GM23248 (cell line): ENCODE results near the gene TRIM6. TPM values are rescaled to one million over a fixed set of nuclear protein-coding genes. Genes with fewer than 3 reads are reported as not detected.

ENCODE experiments used
- DNase-seq: peaks from one replicate; pipeline ENCODE4 v3.0.0-alpha.2; 2015
- H2AFZ ChIP-seq: fragments of 200-600 bp; sonication (generic); 2 replicates; pipeline ENCODE4 v1.6.1; 2016; ENCODE audit warnings: antibody characterized with exemption
- H3F3A ChIP-seq: fragments of 200-600 bp; sonication (generic); 2 replicates; pipeline ENCODE4 v1.6.1; 2016; ENCODE audit warnings: mild to moderate bottlenecking, antibody characterized with exemption, mixed run types; ENCODE audit not compliant: insufficient read depth
- H3K27ac ChIP-seq: fragments of 200-600 bp; sonication (generic); 2 replicates; pipeline ENCODE4 v1.5.1; 2016; ENCODE audit warnings: mild to moderate bottlenecking
- H3K27me3 ChIP-seq: fragments of 200-600 bp; sonication (generic); replicated peaks from 2 replicates; pipeline ENCODE4 v1.6.1; 2016; ENCODE audit warnings: mild to moderate bottlenecking; ENCODE audit not compliant: insufficient read depth
- H3K36me3 ChIP-seq: fragments of 200-600 bp; sonication (generic); 2 replicates; pipeline ENCODE4 v1.6.1; 2016; ENCODE audit warnings: low read depth, mild to moderate bottlenecking
- H3K4me1 ChIP-seq: fragments of 200-600 bp; sonication (generic); 2 replicates; pipeline ENCODE4 v1.6.1; 2016; ENCODE audit warnings: mild to moderate bottlenecking; ENCODE audit not compliant: insufficient read depth
- H3K4me2 ChIP-seq: fragments of 200-600 bp; sonication (generic); one replicate; pipeline ENCODE4 v1.6.1; 2016; ENCODE audit warnings: mild to moderate bottlenecking; ENCODE audit not compliant: unreplicated experiment
- H3K4me3 ChIP-seq: fragments of 200-600 bp; sonication (generic); 2 replicates; pipeline ENCODE4 v1.5.1; 2016; ENCODE audit warnings: mild to moderate bottlenecking
- H3K79me2 ChIP-seq: fragments of 200-600 bp; sonication (generic); 2 replicates; pipeline ENCODE4 v1.6.1; 2016; ENCODE audit warnings: mild to moderate bottlenecking; ENCODE audit not compliant: insufficient read depth
- H3K9ac ChIP-seq: fragments of 200-600 bp; sonication (generic); 2 replicates; pipeline ENCODE4 v1.6.1; 2016; ENCODE audit warnings: mild to moderate bottlenecking
- H3K9me2 ChIP-seq: fragments of 200-600 bp; sonication (generic); 2 replicates; pipeline ENCODE4 v1.6.1; 2016; ENCODE audit warnings: mixed run types, mild to moderate bottlenecking, moderate library complexity; ENCODE audit not compliant: insufficient read depth
- H3K9me3 ChIP-seq: fragments of 200-600 bp; sonication (generic); one replicate; pipeline ENCODE4 v1.6.1; 2017; ENCODE audit warnings: low read depth
- H4K20me1 ChIP-seq: fragments of 200-600 bp; sonication (generic); 2 replicates; pipeline ENCODE4 v1.6.0; 2016; ENCODE audit not compliant: insufficient read depth
- EZH2 ChIP-seq: fragments of 200-600 bp; sonication (generic); IDR thresholded peaks from 2 replicates; pipeline ENCODE4 v1.6.1; 2018; ENCODE audit warnings: antibody characterized with exemption, mild to moderate bottlenecking; ENCODE audit not compliant: insufficient read depth, poor library complexity, severe bottlenecking
- EZH2phosphoT487 ChIP-seq: fragments of 200-600 bp; sonication (generic); IDR thresholded peaks from 2 replicates; pipeline ENCODE4 v1.6.1; 2018; ENCODE audit warnings: antibody characterized with exemption, moderate library complexity, mild to moderate bottlenecking, low read depth; ENCODE audit not compliant: insufficient read depth
- WGBS, 2 experiments: methylation state at CpG; one replicate each; pipeline ENCODE4 v1.1.6; 2015 to 2017; ENCODE audit warnings: low lambda C conversion rate in 2 of 2, low coverage in 1 of 2; ENCODE audit errors: missing lambda C conversion rate in 2 of 2; 5-methylcytosine and 5-hydroxymethylcytosine counted together
- in situ Hi-C: fragments of 300-500 bp; cut with MboI; formaldehyde crosslinking; loops from 2 replicates; pipeline ENCODE4 v1.15.0; 2020
- polyA plus RNA-seq: library from polyadenylated mRNA; unstranded; fragments of >200 nt; fragmentation: Nextera tagmentation; extraction: Ambion mirVana; gene quantifications from 2 replicates; pipeline ENCODE4 v1.2.1, GENCODE V29; 2016
- total RNA-seq: library from RNA; depleted of rRNA; stranded (reverse); fragments of >200 nt; shearing (Covaris generic); gene quantifications from 2 replicates; pipeline ENCODE4 v1.2.3, GENCODE V29; 2014

Gene TRIM6
- total and polyA plus RNA-seq, 2 experiments from 2014 or later: 1.9 to 3.6 TPM

DNA sequence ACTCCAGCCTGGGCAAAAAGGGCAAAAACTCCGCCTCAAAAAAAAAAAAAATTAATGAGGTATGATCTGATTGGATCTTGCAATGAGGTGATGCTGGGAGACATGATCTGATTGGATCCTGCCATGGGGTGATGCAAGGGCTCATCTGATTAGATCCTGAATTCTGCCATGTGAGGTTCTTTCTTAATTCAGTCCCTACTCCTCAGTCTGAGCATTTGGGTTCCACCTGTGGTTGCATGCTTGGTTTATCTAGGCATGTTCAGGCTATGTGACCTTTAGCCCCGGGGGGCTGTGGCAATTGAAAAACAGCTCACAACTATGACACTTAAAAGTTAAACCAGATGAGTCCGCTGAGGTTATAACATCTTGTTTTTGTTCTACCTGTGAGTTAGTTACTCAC is 4.8 kb upstream of the TRIM6 start:
- H3K79me2 ChIP-seq: no peaks in the 10 kb centered on the region
- no peak overlapping the region for H3K4me3 ChIP-seq
- H4K20me1 ChIP-seq: no peaks in the 10 kb centered on the region
- in situ Hi-C loops: no loop called here
- H3K36me3 ChIP-seq: no peaks in the 10 kb centered on the region
- H3K27me3 ChIP-seq: no peaks in the 10 kb centered on the region
- 43% methylated on average over 3 of the region's 3 CpGs for WGBS, 2 experiments
- H3F3A ChIP-seq: peaks cover 11% of the 10 kb centered on the region; the same call in 1 of the 2 replicates
- H3K4me2 ChIP-seq: no peak overlapping the region
- no peaks in the 10 kb centered on the region for H3K9me3 ChIP-seq
- H3K9ac ChIP-seq: no peak overlapping the region
- TF ChIP-seq EZH2: no peak
- no peak for TF ChIP-seq EZH2phosphoT487
- no peaks in the 10 kb centered on the region for H3K9me2 ChIP-seq
- no peak overlapping the region for H2AFZ ChIP-seq
- no peak for DNase-seq
- no peak overlapping the region for H3K27ac ChIP-seq
- H3K4me1 ChIP-seq: no peaks in the 10 kb centered on the region

DNA sequence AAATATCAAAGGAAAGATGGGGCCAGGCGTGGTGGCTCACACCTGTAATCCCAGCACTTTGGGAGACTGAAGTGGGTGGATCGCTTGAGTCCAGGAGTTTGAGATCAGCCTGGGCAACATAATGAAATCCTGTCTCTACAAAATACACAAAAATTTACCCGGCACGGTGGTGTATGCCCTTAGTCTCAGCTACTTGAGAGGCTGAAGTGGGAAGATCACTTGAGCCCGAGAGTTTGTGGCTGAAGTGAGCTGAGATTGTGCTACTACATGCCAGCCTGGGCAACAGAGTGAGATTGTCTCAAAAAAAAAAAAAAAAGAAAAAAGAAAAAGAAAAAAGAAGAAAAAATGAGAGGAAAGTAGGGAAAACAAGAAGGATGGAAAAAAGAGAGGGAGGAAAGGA is 3.8 kb upstream of the TRIM6 start:
- 71 to 85% methylated on average over 5 of the region's 5 CpGs for WGBS, 2 experiments
- no peak for TF ChIP-seq EZH2
- no peak for TF ChIP-seq EZH2phosphoT487
- DNase-seq: no peak
- no peak overlapping the region for H3K27ac ChIP-seq
- H3K36me3 ChIP-seq: no peaks in the 10 kb centered on the region
- no peaks in the 10 kb centered on the region for H3K27me3 ChIP-seq
- H3K4me1 ChIP-seq: peaks cover 5% of the 10 kb centered on the region
- H3K9me2 ChIP-seq: no peaks in the 10 kb centered on the region
- H3K4me2 ChIP-seq: no peak overlapping the region
- H3K9me3 ChIP-seq: no peaks in the 10 kb centered on the region
- in situ Hi-C loops: no loop called here
- peaks cover 11% of the 10 kb centered on the region; the same call in 1 of the 2 replicates for H3F3A ChIP-seq
- no peaks in the 10 kb centered on the region for H3K79me2 ChIP-seq
- no peak overlapping the region for H3K9ac ChIP-seq
- H2AFZ ChIP-seq: no peak overlapping the region
- no peaks in the 10 kb centered on the region for H4K20me1 ChIP-seq
- no peak overlapping the region for H3K4me3 ChIP-seq

DNA sequence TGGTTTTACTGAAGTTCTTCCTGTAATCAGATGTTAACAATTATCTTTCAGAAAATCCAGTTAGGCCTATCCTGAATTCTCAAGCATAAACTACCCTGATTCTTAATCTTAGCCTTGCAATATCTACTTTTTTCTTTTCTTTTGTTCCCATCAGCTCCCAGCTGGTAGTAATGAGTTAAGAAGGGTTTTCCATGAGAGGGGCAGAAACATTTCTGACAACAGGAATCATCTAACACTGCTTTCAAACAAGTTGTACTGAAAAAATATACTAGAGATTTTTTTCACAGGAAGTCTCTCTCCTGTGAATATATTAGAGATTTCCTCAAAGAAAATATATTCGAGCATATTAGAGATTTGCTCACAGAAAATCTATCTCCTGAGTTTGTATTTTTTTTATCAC is 3.3 kb upstream of the TRIM6 start:
- in situ Hi-C loops: no loop called here
- H3K4me2 ChIP-seq: no peak overlapping the region
- H3K4me3 ChIP-seq: no peak overlapping the region
- no peak overlapping the region for H3K9ac ChIP-seq
- H3K4me1 ChIP-seq: peaks cover 6% of the 10 kb centered on the region
- TF ChIP-seq EZH2phosphoT487: no peak
- no peak for TF ChIP-seq EZH2
- no peaks in the 10 kb centered on the region for H3K79me2 ChIP-seq
- WGBS, 2 experiments: 41 to 67% methylated on average over 1 of the region's 1 CpG
- no peak for DNase-seq
- H3K36me3 ChIP-seq: no peaks in the 10 kb centered on the region
- no peaks in the 10 kb centered on the region for H3K27me3 ChIP-seq
- no peak overlapping the region for H3K27ac ChIP-seq
- peak overlapping the region; percentile 53 for H2AFZ ChIP-seq
- peaks cover 11% of the 10 kb centered on the region; the same call in 1 of the 2 replicates for H3F3A ChIP-seq
- H3K9me3 ChIP-seq: no peaks in the 10 kb centered on the region
- no peaks in the 10 kb centered on the region for H4K20me1 ChIP-seq
- H3K9me2 ChIP-seq: no peaks in the 10 kb centered on the region

DNA sequence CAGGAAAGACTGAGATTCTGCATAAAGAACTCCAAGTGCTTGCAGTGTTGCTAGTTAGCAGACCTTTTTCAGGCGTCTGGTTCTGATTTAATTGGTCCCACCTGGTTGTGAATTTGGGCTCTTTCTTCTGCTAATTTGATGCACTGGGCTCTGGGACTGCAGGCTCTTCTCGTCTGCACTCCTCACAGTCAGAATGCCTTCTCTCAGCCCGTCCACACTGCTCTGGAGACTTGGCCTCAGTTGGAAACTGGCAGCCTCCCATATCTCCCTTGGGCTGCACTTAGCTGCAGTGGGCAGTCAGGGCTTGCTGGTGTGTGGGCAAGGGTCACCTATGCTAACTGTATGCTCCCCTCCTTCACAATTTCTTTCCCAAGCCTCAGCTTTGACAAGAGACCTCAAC is 1.5 kb downstream of the TRIM6 start:
- H3K27me3 ChIP-seq: no peaks in the 10 kb centered on the region
- H4K20me1 ChIP-seq: no peaks in the 10 kb centered on the region
- TF ChIP-seq EZH2 (no peak), EZH2phosphoT487 (no peak)
- H2AFZ ChIP-seq: no peak overlapping the region
- no peak overlapping the region for H3K9ac ChIP-seq
- in situ Hi-C loops: no loop called here
- H3K4me2 ChIP-seq: peak overlapping the region; percentile 95
- H3K4me3 ChIP-seq: no peak overlapping the region
- peaks cover 11% of the 10 kb centered on the region; the same call in 1 of the 2 replicates for H3F3A ChIP-seq
- H3K79me2 ChIP-seq: no peaks in the 10 kb centered on the region
- WGBS, 2 experiments: 47 to 57% methylated on average over 3 of the region's 3 CpGs
- H3K36me3 ChIP-seq: no peaks in the 10 kb centered on the region
- H3K9me3 ChIP-seq: no peaks in the 10 kb centered on the region
- no peaks in the 10 kb centered on the region for H3K9me2 ChIP-seq
- no peak for DNase-seq
- no peak overlapping the region for H3K27ac ChIP-seq
- H3K4me1 ChIP-seq: peaks cover 9% of the 10 kb centered on the region
